B cell (primary cell): ENCODE measurements around the gene SRRM3. TPM values are rescaled to one million over a fixed set of nuclear protein-coding genes. Genes with fewer than 3 reads are reported as not detected.
A peak's percentile ranks its signal among the peaks of the same experiment; 100 is the strongest.

Experiments used
- ATAC-seq: fragments of 200-7000 bp; cut with Tn5 transposase; one replicate; pipeline ENCODE4 v1.10.0; 2021; ENCODE audit warnings: low read depth, mild to moderate bottlenecking, moderate number of reproducible peaks, moderate library complexity
- CTCF ChIA-PET: fragments of 350-600 bp; sonication (Branson Sonifier 250); formaldehyde crosslinking; loops from one replicate; lab custom pipeline; 2021; ENCODE audit warnings: antibody characterized with exemption, inconsistent platforms; lab: Charles Lee
- POLR2A ChIA-PET: fragments of 350-600 bp; sonication (Branson Sonifier 250); formaldehyde crosslinking; loops from one replicate; lab custom pipeline; 2021; ENCODE audit warnings: antibody characterized with exemption; lab: Charles Lee
- DNase-seq: peaks from one replicate; pipeline ENCODE4 v3.0.0; 2013
- H2AFZ ChIP-seq: 2 replicates; pipeline ENCODE4 v1.6.1; 2012; ENCODE audit warnings: mild to moderate bottlenecking, low read depth, low read length; ENCODE audit not compliant: insufficient read depth, poor library complexity, severe bottlenecking
- H3K27ac ChIP-seq, 2 donors: 1 replicate in 1 of 2; 2 replicates in 1 of 2; pipeline ENCODE4 v1.5.1; 2012 to 2013; ENCODE audit warnings: low read length in 2 of 2, mild to moderate bottlenecking in 2 of 2, moderate library complexity in 1 of 2
- H3K27me3 ChIP-seq, 4 experiments: fragments of 200-600 bp in 1 of 4; sonication (generic) in 1 of 4; replicated peaks in 1 of 4; 1 replicate in 2 of 4; 2 replicates in 2 of 4; pipeline versions ENCODE4 v1.6.1 to v1.7.0; 2013 to 2016; ENCODE audit warnings: low read length in 3 of 4, mild to moderate bottlenecking in 2 of 4, mixed read lengths in 1 of 4, moderate library complexity in 1 of 4; ENCODE audit not compliant: insufficient read depth in 4 of 4, control insufficient read depth in 3 of 4; ENCODE audit errors: control extremely low read depth in 1 of 4
- H3K36me3 ChIP-seq, 2 experiments: replicated peaks in 1 of 2; 1 replicate in 1 of 2; 2 replicates in 1 of 2; pipeline versions ENCODE4 v1.6.1 to v1.7.1; 2013; ENCODE audit warnings: low read length in 1 of 2; ENCODE audit not compliant: insufficient read depth in 2 of 2, control insufficient read depth in 1 of 2; ENCODE audit errors: control extremely low read depth in 1 of 2, extremely low read depth in 1 of 2
- H3K4me1 ChIP-seq, 2 donors: fragments of 200-600 bp in 1 of 2; sonication (generic) in 1 of 2; 1 replicate in 1 of 2; 2 replicates in 1 of 2; pipeline versions ENCODE4 v1.5.1 to v1.6.1; 2013 to 2017; ENCODE audit warnings: low read length in 2 of 2; ENCODE audit not compliant: control insufficient read depth in 2 of 2, insufficient read depth in 2 of 2
- H3K4me2 ChIP-seq: replicated peaks from 2 replicates; pipeline ENCODE3; 2012; ENCODE audit warnings: mild to moderate bottlenecking, low read depth, low read length; ENCODE audit not compliant: poor library complexity, severe bottlenecking
- H3K4me3 ChIP-seq, 5 experiments: fragments of 200-600 bp in 1 of 5; sonication (generic) in 1 of 5; 1 replicate in 3 of 5; 2 replicates in 2 of 5; pipeline versions ENCODE4 v1.5.1 to v1.7.0; 2011 to 2016; ENCODE audit warnings: low read length in 4 of 5, mild to moderate bottlenecking in 4 of 5, low read depth in 2 of 5, control low read depth in 1 of 5, moderate library complexity in 1 of 5; ENCODE audit not compliant: insufficient read depth in 1 of 5; ENCODE audit errors: control extremely low read depth in 1 of 5, extremely low read depth in 1 of 5
- H3K79me2 ChIP-seq: fragments of 200-600 bp; sonication (generic); one replicate; pipeline ENCODE4 v1.6.0; 2016; ENCODE audit warnings: low read length; ENCODE audit not compliant: control insufficient read depth, insufficient read depth
- H3K9ac ChIP-seq: fragments of 200-600 bp; sonication (generic); 2 replicates; pipeline ENCODE4 v1.6.1; 2017; ENCODE audit warnings: mild to moderate bottlenecking, low read length, moderate library complexity
- H3K9me3 ChIP-seq, 3 donors: one replicate each; pipeline versions ENCODE4 v1.6.1 to v1.7.1; 2013; ENCODE audit warnings: low read length in 2 of 3; ENCODE audit not compliant: control insufficient read depth in 2 of 3, insufficient read depth in 1 of 3; ENCODE audit errors: control extremely low read depth in 1 of 3
- H4K20me1 ChIP-seq: 2 replicates; pipeline ENCODE4 v1.6.0; 2012; ENCODE audit warnings: mild to moderate bottlenecking, low read length; ENCODE audit not compliant: insufficient read depth, control insufficient read depth, poor library complexity, severe bottlenecking
- H3K27ac Mint-ChIP-seq: one replicate; pipeline ENCODE4 v1.8.0; 2021; ENCODE audit warnings: mixed read lengths
- H3K27me3 Mint-ChIP-seq: one replicate; pipeline ENCODE4 v1.8.0; 2021; ENCODE audit warnings: mixed read lengths
- H3K4me1 Mint-ChIP-seq: one replicate; pipeline ENCODE4 v1.8.0; 2021; ENCODE audit warnings: mixed read lengths
- H3K4me3 Mint-ChIP-seq: one replicate; pipeline ENCODE4 v1.8.0; 2021; ENCODE audit warnings: mixed read lengths
- H3K9me3 Mint-ChIP-seq: one replicate; pipeline ENCODE4 v1.8.0; 2022; ENCODE audit warnings: mixed read lengths; ENCODE audit not compliant: insufficient read depth
- CTCF ChIP-seq: fragments of 200-600 bp; IDR thresholded peaks from one replicate; pipeline ENCODE4 v1.8.0; 2022; ENCODE audit warnings: antibody characterized with exemption, mild to moderate bottlenecking
- EZH2 ChIP-seq: IDR thresholded peaks from 2 replicates; pipeline ENCODE4 v1.6.1; 2012; ENCODE audit warnings: borderline replicate concordance, low read depth, mild to moderate bottlenecking, moderate library complexity, low read length; ENCODE audit not compliant: insufficient read depth, poor library complexity, severe bottlenecking
- whole genome bisulfite sequencing: methylation state at CpG from one replicate; pipeline ENCODE4 v1.1.5; 2013; ENCODE audit warnings: missing lambda C conversion rate; ENCODE audit not compliant: insufficient coverage; 5-methylcytosine and 5-hydroxymethylcytosine counted together
- intact Hi-C: fragments of 100-400 bp; cut with micrococcal nuclease; formaldehyde crosslinking; loops from one replicate; pipeline ENCODE4 v1.10.0; 2022
- polyA plus RNA-seq: library from polyadenylated mRNA; depleted of rRNA; stranded (reverse); fragments of >200 nt; gene quantifications from 2 replicates; pipeline ENCODE4 v1.2.3, GENCODE V29; 2012
- total RNA-seq, 2 donors: library from RNA; stranded (reverse); fragments of 120-200 nt in 1 of 2; gene quantifications; 1 replicate in 1 of 2; 2 replicates in 1 of 2; pipeline versions ENCODE4 v1.2.3 to v1.2.4, GENCODE V29; 2013 to 2022

Gene SRRM3
- total and polyA plus RNA-seq, 2 donors (not counting 1 experiment from before 2014, with no cell fraction given) = not detected

DNA sequence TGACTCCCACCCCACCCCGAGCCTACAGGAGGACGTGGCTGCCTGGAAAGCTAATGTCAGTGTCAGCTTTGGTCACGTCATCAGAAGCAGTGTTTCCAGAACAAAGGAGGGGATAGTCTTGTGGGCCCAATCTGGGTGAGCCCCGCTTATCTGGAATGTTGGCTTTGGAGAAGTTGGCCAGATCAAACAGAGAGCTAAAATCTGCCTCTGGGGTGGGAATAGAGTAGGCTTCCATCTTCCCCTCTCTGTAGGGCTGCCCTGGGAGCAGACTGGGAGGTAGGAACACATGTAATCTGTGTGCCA lies 32.5 kb downstream of the SRRM3 start:
- ATAC-seq = no peak
- no peak for DNase-seq
- POLR2A ChIA-PET = no interaction called here
- H3K27me3 ChIP-seq = peaks cover 0 to 37% (median 12%) of the 10 kb centered on the region in 4 experiments
- WGBS = 66% methylated on average over 4 of the region's 4 CpGs
- Mint-ChIP-seq H3K4me3 (peak overlapping the region; percentile 78), H3K4me1 (peaks cover 7% of the 10 kb centered on the region), H3K27ac (no peak overlapping the region), H3K27me3 (peaks cover 67% of the 10 kb centered on the region), H3K9me3 (no peaks in the 10 kb centered on the region)
- no peak overlapping the region for H3K4me3 ChIP-seq
- H3K79me2 ChIP-seq = no peaks in the 10 kb centered on the region
- CTCF ChIA-PET = no interaction called here
- no peaks in the 10 kb centered on the region for H3K36me3 ChIP-seq
- no peak overlapping the region for H3K9ac ChIP-seq
- intact Hi-C loops = no loop called here
- no peaks in the 10 kb centered on the region for H4K20me1 ChIP-seq
- peaks cover 0 to 17% (median 0%) of the 10 kb centered on the region in 3 donors for H3K9me3 ChIP-seq
- H3K4me2 ChIP-seq = no peak overlapping the region
- no peak overlapping the region for H3K27ac ChIP-seq
- TF ChIP-seq EZH2 (no peak), CTCF (no peak)
- peaks cover 3 to 8% of the 10 kb centered on the region in 2 donors for H3K4me1 ChIP-seq
- H2AFZ ChIP-seq = no peak overlapping the region

DNA sequence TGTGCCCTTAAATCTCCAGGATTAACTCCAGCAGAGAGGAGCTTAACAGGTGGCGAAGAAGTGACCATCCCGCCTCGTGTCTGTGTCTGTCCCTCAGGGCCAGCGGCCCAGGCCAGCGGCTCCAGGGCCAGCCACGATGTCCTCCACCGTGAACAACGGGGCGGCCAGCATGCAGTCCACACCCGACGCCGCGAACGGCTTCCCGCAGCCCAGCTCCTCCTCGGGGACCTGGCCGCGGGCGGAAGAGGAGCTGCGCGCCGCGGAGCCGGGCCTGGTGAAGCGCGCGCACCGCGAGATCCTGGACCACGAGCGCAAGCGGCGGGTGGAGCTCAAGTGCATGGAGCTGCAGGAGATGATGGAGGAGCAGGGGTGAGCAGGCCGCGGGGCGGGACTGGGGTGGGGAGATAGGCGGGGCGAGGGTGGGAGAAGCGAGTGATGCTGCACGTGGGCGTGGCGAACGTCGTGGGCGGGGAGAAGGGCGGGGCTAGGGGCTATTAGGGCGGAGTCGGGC lies 33.3 kb downstream of the SRRM3 start:
- Histone ChIP-seq H3K36me3 (no peaks in the 10 kb centered on the region), H3K27ac (no peak overlapping the region), H3K27me3 (peaks cover 0 to 37% (median 12%) of the 10 kb centered on the region in 4 experiments), H3K9ac (peak overlapping the region; percentile 50), H3K9me3 (peaks cover 0 to 17% (median 0%) of the 10 kb centered on the region in 3 donors), H3K4me1 (peaks cover 3 to 8% of the 10 kb centered on the region in 2 donors), H2AFZ (peak overlapping the region; percentile 60), H3K4me2 (peak overlapping the region; percentile 84), H3K79me2 (no peaks in the 10 kb centered on the region), H3K4me3 (peak overlapping the region in 3 of 5 experiments; percentile 36 to 44 (median 42)), H4K20me1 (no peaks in the 10 kb centered on the region)
- no peaks in the 10 kb centered on the region for H3K9me3 Mint-ChIP-seq
- TF ChIP-seq CTCF = no peak
- no peak for TF ChIP-seq EZH2
- DNase-seq (peak; percentile 66), ATAC-seq (peak; percentile 82)
- no peak overlapping the region for H3K27ac Mint-ChIP-seq
- peaks cover 7% of the 10 kb centered on the region for H3K4me1 Mint-ChIP-seq
- WGBS = 8% methylated on average over 48 of the region's 48 CpGs
- CTCF ChIA-PET = no interaction called here
- intact Hi-C loops = no loop called here
- peak overlapping the region; percentile 78 for H3K4me3 Mint-ChIP-seq
- peaks cover 63% of the 10 kb centered on the region for H3K27me3 Mint-ChIP-seq
- POLR2A ChIA-PET = no interaction called here
